Activated CD8-positive, alpha-beta T cell treated with anti-CD3 and anti-CD28 coated beads, Interleukin-2, amount 10 ng/mL, durations not matched to agents 7 days and 5 days (primary cell): ENCODE data around the gene TSPEAR. TPM values are rescaled to one million over a fixed set of nuclear protein-coding genes. Genes with fewer than 3 reads are reported as not detected.
A peak's percentile ranks its signal among the peaks of the same experiment; 100 is the strongest.
"Not testable (repeated sequence)": the region's sequence is repeated elsewhere in the genome, so short reads cannot be mapped to it uniquely, and the experiment has no call there.

ENCODE experiments used
- ATAC-seq: fragments of 150-1000 bp; cut with Tn5 transposase; one replicate; pipeline ENCODE4 v1.10.0; 2021; ENCODE audit warnings: moderate library complexity
- CTCF ChIA-PET: fragments of 350-600 bp; sonication (Branson Sonifier 250); formaldehyde crosslinking; loops from one replicate; lab custom pipeline; 2021; ENCODE audit warnings: antibody characterized with exemption; lab: Charles Lee
- POLR2A ChIA-PET: fragments of 350-600 bp; sonication (Branson Sonifier 250); formaldehyde crosslinking; loops from one replicate; lab custom pipeline; 2021; ENCODE audit warnings: antibody characterized with exemption; lab: Charles Lee
- DNase-seq: peaks from one replicate; pipeline ENCODE4 v3.0.0-alpha.2; 2020
- H3K27ac Mint-ChIP-seq: one replicate; pipeline ENCODE4 v1.8.0; 2021; ENCODE audit warnings: mild to moderate bottlenecking, mixed read lengths
- H3K27me3 Mint-ChIP-seq: one replicate; pipeline ENCODE4 v1.8.0; 2021; ENCODE audit warnings: low read depth, mixed read lengths
- H3K36me3 Mint-ChIP-seq: one replicate; pipeline ENCODE4 v1.8.0; 2021; ENCODE audit warnings: low read depth, mixed read lengths
- H3K4me1 Mint-ChIP-seq: one replicate; pipeline ENCODE4 v1.8.0; 2021; ENCODE audit warnings: low read depth, mixed read lengths
- H3K4me3 Mint-ChIP-seq: one replicate; pipeline ENCODE4 v1.8.0; 2021; ENCODE audit warnings: mild to moderate bottlenecking, mixed read lengths
- H3K9me3 Mint-ChIP-seq: one replicate; pipeline ENCODE4 v1.8.0; 2022; ENCODE audit warnings: mixed read lengths; ENCODE audit not compliant: insufficient read depth
- total RNA-seq, 2 experiments: library from RNA; stranded (reverse); gene quantifications; one replicate each; pipeline ENCODE4 v1.2.3, GENCODE V29; 2021

Gene TSPEAR
- total RNA-seq, 2 experiments from 2014 or later: not detected

DNA sequence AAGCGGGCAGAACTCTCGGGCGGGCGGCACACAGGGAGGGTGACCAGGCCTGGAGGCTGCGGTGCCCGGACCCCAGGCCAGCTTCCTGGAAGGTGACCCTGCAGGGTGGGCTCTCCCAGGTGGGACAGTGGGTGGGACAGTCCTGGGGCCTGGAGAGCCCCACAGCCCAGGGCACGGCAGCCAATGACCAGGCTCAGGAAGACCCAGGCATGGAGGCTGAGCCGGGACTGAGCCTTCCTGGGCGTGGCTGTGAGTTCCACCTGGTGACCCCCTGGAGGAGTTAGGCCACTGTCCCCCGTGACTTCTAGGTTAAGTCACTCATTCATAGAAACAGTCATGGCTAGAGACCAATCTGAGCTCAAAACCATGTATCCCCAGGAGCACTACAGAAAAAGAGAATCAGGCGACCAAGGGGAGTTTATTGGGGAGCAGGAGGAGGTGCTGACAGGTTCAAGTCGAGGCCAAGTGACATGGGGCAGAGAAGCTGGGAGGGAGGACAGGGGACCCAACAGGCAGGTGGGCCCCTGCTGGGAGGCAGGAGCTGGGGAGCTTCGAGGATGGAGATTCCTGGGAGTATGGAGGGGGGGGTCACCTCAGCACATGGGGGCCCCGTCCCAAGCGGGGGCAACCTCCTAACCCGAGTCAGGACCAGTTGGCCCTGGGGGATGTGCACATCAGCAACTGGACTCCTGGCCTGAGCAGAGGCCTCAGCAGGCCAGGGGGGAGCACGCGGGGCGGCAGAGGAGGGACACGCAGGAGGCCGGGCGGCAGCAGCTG lies 132.1 kb downstream of the TSPEAR start:
- Mint-ChIP-seq H3K27ac (no peak overlapping the region), H3K4me3 (no peak overlapping the region), H3K9me3 (peaks cover 37% of the 10 kb centered on the region), H3K27me3 (peaks cover 6% of the 10 kb centered on the region), H3K36me3 (peaks cover 4% of the 10 kb centered on the region), H3K4me1 (peaks cover 3% of the 10 kb centered on the region)
- POLR2A ChIA-PET: no interaction called here
- DNase-seq: no peak
- CTCF ChIA-PET: no interaction called here
- no peak for ATAC-seq

DNA sequence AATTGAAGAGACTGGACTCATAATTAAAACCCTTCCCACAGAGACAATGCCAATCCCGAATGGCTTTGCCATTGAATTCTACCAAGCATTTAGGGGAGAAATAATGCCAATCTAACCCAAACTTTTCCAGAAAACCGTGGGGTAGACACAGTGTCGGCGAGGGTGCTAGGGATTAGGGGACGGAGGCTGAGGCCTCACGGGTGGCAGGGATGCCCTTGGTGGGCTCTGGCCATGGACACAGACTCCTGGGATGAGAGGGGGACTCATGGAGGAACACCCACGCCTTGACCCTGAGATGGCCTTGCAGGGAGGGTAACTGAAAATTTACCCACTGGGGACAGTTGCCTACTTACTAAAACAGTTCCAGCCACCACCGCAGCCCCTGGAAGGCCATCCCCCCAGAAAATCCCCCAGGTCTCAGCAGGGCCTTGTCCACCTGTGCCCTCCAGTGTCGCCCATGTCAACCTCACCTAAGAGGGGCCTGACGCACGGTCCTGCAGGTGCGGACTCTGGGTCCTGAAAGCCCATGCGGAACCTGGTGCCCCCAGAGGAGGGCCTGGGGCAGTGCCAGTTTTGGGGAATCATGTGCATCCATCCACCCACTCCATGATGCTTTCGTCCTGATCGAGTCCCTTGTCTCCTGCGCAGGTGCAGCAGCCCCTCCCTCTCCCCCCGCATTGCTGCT lies 132.9 kb downstream of the TSPEAR start:
- H3K36me3 Mint-ChIP-seq: peaks cover 4% of the 10 kb centered on the region

DNA sequence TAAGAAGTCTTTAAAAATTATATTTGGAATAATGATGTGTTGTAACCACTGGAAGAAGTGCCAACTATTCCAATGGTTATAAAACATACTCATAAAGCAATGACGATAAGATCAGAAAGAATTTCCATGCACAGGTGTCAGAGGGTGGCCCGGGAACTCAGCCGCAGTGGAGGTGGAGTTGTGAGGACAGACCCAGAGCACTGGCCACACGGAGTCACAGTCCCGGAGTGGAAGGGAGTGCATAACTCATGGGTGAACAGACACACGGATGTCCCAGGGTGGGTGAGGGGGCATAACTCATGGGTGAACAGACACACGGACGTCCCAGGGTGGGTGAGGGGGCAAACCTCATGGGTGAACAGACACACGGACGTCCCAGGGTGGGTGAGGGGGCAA lies 135.3 kb downstream of the TSPEAR start:
- ChIA-PET CTCF (no interaction called here), POLR2A (no interaction called here)
- Mint-ChIP-seq H3K4me1 (no peaks in the 10 kb centered on the region), H3K36me3 (peaks cover 4% of the 10 kb centered on the region), H3K27ac (no peak overlapping the region), H3K9me3 (peaks cover 22% of the 10 kb centered on the region), H3K4me3 (no peak overlapping the region), H3K27me3 (peaks cover 2% of the 10 kb centered on the region)
- DNase-seq (no peak), ATAC-seq (no peak)

More for the DNA sequence above, 132.9 kb downstream of the TSPEAR start:
- Mint-ChIP-seq H3K27me3 (peaks cover 4% of the 10 kb centered on the region), H3K4me1 (no peaks in the 10 kb centered on the region), H3K27ac (no peak overlapping the region), H3K9me3 (peaks cover 37% of the 10 kb centered on the region), H3K4me3 (no peak overlapping the region)
- POLR2A ChIA-PET: no interaction called here
- ATAC-seq (no peak), DNase-seq (no peak)
- CTCF ChIA-PET: no interaction called here

DNA sequence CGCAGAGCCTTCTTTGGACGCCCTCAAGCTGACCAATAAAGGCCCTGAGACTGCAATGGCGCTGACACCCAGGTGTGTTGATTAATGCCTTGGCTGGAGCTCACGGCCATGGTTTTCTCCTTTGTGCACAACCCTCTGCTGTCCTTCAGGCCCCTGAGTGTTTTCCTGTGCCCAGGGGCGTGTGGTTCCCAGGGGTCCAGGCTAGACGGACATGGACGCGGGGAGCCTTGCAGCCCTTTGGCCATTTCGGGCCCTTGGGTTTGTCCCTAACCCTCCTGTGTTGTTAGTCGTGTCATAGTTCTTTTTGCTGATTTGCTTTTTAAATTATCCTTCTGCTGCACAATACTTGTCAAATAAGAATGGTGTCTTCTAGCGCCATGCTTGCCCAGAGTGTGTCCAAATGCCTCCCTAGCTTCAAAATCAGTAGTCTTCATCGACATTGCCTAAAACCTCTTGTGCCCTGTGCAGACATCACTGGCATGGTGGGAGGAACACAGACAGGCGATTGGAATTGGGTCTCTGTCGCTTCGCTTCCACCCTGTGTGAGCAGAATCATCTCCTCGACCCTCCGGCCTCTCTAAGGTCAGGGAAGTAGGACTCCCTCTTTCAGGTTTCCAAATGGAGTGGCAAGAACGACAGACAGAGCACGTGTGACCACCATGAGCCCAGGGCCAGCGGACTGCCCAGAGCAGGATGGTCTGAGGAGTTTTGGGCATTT lies 135.9 kb downstream of the TSPEAR start:
- POLR2A ChIA-PET: no interaction called here
- CTCF ChIA-PET: no interaction called here
- no peak for ATAC-seq
- Mint-ChIP-seq H3K9me3 (peaks cover 20% of the 10 kb centered on the region), H3K36me3 (peaks cover 4% of the 10 kb centered on the region), H3K4me3 (no peak overlapping the region), H3K4me1 (no peaks in the 10 kb centered on the region), H3K27ac (no peak overlapping the region), H3K27me3 (peaks cover 2% of the 10 kb centered on the region)
- DNase-seq: no peak

DNA sequence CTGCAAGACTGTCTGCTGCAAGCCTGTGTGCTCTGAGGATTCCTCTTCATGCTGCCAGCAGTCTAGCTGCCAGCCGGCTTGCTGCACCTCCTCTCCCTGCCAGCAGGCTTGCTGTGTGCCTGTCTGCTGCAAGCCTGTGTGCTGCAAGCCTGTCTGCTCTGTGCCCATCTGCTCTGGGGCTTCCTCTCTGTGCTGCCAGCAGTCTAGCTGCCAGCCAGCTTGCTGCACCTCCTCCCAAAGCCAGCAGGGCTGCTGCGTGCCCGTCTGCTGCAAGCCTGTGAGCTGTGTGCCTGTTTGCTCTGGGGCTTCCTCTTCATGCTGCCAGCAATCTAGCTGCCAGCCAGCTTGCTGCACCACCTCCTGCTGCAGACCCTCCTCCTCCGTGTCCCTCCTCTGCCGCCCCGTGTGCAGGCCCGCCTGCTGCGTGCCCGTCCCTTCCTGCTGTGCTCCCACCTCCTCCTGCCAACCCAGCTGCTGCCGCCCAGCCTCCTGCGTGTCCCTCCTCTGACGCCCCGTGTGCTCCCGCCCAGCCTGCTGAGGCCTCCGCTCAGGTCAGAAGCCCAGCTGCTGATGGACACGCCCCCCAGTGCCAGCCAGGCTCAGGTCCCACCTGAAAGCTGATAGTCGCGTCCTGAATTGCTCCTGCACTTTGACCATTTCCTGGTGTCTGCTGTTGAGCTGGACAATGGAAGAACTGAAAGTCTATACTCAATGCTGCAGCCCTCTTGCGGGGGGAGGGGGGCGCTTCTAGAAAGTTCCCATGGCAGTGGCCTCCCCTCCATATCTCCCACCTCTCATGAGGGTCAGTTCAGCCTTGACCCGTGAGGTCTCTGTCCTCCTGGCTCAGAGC lies 136.7 kb downstream of the TSPEAR start:
- ATAC-seq (no peak), DNase-seq (no peak)
- H3K4me3 Mint-ChIP-seq: no peak overlapping the region
- ChIA-PET CTCF (interaction anchor here (0.9 kb wide), 1 partner anchor 219 kb away, joined by 3 read pairs; no protein-coding TSS in a partner anchor), POLR2A (no interaction called here)
- peaks cover 20% of the 10 kb centered on the region for H3K9me3 Mint-ChIP-seq
- H3K4me1 Mint-ChIP-seq: no peaks in the 10 kb centered on the region
- peaks cover 2% of the 10 kb centered on the region for H3K36me3 Mint-ChIP-seq
- no peak overlapping the region for H3K27ac Mint-ChIP-seq
- peaks cover 2% of the 10 kb centered on the region for H3K27me3 Mint-ChIP-seq

DNA sequence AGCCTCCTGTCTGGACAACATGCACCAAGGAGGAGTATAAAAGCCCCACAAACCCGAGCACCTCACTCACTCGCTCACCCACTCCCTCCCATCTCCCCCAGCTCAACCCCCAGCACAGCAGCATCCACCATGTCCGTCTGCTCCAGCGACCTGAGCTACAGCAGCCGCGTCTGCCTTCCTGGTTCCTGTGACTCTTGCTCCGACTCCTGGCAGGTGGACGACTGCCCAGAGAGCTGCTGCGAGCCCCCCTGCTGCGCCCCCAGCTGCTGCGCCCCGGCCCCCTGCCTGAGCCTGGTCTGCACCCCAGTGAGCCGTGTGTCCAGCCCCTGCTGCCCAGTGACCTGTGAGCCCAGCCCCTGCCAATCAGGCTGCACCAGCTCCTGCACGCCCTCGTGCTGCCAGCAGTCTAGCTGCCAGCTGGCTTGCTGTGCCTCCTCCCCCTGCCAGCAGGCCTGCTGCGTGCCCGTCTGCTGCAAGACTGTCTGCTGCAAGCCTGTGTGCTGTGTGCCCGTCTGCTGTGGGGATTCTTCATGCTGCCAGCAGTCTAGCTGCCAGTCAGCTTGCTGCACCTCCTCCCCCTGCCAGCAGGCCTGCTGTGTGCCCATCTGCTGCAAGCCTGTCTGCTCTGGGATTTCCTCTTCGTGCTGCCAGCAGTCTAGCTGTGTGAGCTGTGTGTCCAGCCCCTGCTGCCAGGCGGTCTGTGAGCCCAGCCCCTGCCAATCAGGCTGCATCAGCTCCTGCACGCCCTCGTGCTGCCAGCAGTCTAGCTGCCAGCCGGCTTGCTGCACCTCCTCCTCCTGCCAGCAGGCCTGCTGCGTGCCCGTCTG lies 137.5 kb downstream of the TSPEAR start, which contains the start of gene KRTAP10-4:
Gene KRTAP10-4 (plus strand): TSS at position 100 of the 827 bp plus-strand sequence. CDS start 30 bp downstream, at position 130.
- H3K4me1 Mint-ChIP-seq, H3K27me3 Mint-ChIP-seq, H3K36me3 Mint-ChIP-seq, POLR2A ChIA-PET, H3K4me3 Mint-ChIP-seq, ATAC-seq, H3K27ac Mint-ChIP-seq: not testable (repeated sequence)
- DNase-seq: peak; percentile 6
- CTCF ChIA-PET: interaction anchor here (0.9 kb wide), 1 partner anchor 219 kb away, joined by 3 read pairs; no protein-coding TSS in a partner anchor
- peaks cover 20% of the 10 kb centered on the region for H3K9me3 Mint-ChIP-seq

DNA sequence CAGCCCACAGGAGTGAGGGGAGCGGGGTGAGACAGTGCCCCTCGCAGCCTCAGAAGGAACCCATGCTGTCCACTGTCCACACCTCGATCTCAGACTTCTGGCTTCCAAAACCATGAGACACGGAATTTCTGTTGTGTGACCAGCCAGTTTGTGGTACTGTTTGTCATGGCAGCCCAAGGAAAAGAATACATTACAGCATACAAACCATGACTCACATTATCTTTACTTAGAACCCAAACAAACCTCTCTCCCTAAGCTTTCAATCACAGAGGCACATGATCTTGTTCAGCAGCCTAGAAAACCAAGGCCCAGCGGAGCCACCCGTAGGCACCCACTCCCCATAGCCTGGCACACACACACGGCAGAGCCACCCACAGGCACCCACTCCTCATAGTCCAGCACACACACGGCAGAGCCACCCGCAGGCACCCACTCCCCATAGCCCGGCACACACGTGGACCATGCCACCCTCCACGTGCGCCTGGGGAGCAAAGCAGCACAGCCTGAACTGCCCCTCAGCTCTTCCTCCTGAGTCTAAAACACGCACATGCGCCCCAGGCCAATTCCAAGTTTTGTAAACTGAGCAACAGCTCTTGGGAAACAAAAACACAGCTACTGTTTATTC lies 138.3 kb downstream of the TSPEAR start:
- no peaks in the 10 kb centered on the region for H3K36me3 Mint-ChIP-seq
- ChIA-PET POLR2A (no interaction called here), CTCF (no interaction called here)
- H3K4me3 Mint-ChIP-seq: no peak overlapping the region
- peaks cover 2% of the 10 kb centered on the region for H3K27me3 Mint-ChIP-seq
- no peaks in the 10 kb centered on the region for H3K4me1 Mint-ChIP-seq
- DNase-seq (peak; percentile 17), ATAC-seq (no peak)
- peaks cover 16% of the 10 kb centered on the region for H3K9me3 Mint-ChIP-seq
- H3K27ac Mint-ChIP-seq: no peak overlapping the region

DNA sequence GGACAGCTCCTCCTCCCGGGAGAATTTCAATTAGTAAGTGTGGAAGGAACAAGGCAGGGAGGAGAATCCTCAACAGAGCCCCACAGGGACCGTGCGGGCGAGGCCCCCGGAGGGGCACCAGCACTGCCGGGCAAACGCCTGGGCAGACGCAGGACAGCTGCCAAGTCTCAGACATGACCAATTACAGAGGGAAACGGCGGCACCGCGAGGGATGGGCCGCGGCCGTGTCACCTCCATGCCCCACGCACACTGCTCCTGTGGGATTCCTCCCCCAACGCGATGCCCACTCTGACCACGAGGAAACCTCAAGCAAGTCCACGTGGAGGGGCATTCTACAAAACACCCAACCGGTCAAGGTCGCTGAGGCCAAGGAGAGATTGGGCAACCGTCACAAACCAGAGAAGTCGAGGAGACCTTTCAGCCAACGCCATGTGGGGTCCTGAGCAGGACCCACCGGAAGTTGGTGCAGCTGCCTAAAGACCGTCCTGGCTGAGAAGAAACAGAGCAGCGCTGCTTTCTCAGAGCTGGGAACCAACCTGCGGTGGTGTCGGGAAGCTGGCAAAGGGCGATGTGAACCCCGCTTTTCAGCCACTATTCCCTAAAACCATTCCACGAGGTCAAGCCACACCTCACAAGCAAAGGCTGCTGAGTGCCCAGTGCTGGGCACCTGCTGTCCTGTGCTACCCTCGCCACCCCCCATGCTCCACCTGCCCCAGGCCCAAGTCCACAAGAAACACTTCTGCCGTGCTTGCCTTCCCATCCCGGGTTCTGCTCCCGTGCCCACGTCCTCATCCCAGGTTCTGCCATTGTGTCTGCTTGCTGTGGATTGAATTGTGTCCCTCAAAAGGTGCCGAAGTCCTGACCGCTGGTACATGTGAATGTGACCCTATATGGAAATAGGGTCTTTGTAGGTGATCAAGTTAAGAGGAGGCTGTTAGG lies 139.3 kb downstream of the TSPEAR start:
- CTCF ChIA-PET: no interaction called here
- POLR2A ChIA-PET: no interaction called here
- H3K27ac Mint-ChIP-seq: no peak overlapping the region
- H3K9me3 Mint-ChIP-seq: peaks cover 10% of the 10 kb centered on the region
- H3K27me3 Mint-ChIP-seq: peaks cover 2% of the 10 kb centered on the region
- no peaks in the 10 kb centered on the region for H3K36me3 Mint-ChIP-seq
- H3K4me3 Mint-ChIP-seq: no peak overlapping the region
- no peaks in the 10 kb centered on the region for H3K4me1 Mint-ChIP-seq
- ATAC-seq: no peak
- peak; percentile 17 for DNase-seq

DNA sequence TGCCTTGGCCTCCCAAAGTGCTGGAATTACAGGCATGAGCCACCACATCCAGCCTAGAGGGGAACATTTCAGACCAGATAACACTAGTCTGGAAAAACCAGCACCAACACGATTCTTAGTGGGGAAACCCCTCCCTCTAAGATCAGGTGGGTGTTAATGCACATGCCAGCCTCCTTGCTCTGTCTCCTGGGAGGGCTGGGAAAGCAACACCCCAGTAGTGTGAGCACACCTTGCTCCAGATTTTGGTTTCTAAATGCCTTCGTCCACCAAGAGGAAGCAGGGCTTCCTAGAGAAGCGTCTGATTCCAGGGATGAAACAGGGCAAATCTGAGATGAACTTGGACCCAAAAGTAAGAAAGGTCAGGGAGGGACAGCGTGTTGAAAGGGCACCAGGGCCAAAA lies 140.1 kb downstream of the TSPEAR start:
- Mint-ChIP-seq H3K27me3 (peaks cover 2% of the 10 kb centered on the region), H3K9me3 (peaks cover 4% of the 10 kb centered on the region), H3K4me1 (no peaks in the 10 kb centered on the region), H3K4me3 (no peak overlapping the region), H3K36me3 (no peaks in the 10 kb centered on the region), H3K27ac (no peak overlapping the region)
- ChIA-PET CTCF (no interaction called here), POLR2A (no interaction called here)
- DNase-seq: peak; percentile 9
- ATAC-seq: no peak
